ENCODE measurements around the gene AKNA. TPM values are rescaled to one million over a fixed set of nuclear protein-coding genes. Genes with fewer than 3 reads are reported as not detected.

AKNA gene
- total RNA-seq, 2 donors from 2014 or later = 3.1 to 7.8 TPM

DNA sequence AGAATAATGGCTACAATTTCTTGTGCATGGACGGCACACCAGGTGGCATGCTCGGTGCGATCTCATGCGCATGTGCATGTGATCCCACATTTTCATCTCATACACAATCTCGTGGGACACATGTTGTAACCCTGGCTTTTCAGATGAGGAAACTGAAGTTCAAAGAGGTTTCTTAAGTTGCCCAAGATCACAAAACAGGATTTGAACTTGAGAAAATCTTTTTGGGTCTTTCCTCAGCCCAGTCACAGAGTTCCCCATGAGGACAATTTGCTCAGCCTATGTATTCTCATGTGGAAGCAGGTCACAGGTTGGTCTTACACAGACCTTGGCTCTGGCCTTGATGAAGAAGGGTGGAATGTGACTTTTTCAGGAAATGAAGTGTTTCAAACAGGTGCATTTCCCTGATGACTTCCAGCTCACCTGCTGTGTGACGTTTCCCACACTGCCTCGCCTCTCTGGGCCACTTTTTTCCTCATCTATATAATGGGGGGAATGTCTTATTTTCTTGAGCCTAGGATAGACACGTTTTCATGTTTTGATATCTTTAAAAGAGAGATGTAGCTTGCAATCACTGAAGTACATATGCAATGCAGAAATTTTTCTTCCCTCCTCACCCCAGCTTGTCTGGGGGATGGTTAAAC, 71.9 kb downstream of the AKNA start:
- no peaks in the 10 kb centered on the region for H3K27me3 ChIP-seq
- no peak overlapping the region for H3K27ac ChIP-seq
- no peaks in the 10 kb centered on the region for H3K9me3 ChIP-seq
- no peak for DNase-seq (ENCODE audit: low spot score)
- H3K36me3 ChIP-seq = no peaks in the 10 kb centered on the region
- no peaks in the 10 kb centered on the region for H3K4me1 ChIP-seq
- no peak overlapping the region for H3K4me3 ChIP-seq
- TF ChIP-seq, protein P1, sequence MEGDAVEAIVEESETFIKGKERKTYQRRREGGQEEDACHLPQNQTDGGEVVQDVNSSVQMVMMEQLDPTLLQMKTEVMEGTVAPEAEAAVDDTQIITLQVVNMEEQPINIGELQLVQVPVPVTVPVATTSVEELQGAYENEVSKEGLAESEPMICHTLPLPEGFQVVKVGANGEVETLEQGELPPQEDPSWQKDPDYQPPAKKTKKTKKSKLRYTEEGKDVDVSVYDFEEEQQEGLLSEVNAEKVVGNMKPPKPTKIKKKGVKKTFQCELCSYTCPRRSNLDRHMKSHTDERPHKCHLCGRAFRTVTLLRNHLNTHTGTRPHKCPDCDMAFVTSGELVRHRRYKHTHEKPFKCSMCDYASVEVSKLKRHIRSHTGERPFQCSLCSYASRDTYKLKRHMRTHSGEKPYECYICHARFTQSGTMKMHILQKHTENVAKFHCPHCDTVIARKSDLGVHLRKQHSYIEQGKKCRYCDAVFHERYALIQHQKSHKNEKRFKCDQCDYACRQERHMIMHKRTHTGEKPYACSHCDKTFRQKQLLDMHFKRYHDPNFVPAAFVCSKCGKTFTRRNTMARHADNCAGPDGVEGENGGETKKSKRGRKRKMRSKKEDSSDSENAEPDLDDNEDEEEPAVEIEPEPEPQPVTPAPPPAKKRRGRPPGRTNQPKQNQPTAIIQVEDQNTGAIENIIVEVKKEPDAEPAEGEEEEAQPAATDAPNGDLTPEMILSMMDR (IDR thresholded peaks at IDR 0.05) = no peak

- Histone ChIP-seq H3K27ac (no peak overlapping the region), H3K4me1 (no peaks in the 10 kb centered on the region), H3K36me3 (no peaks in the 10 kb centered on the region), H3K4me3 (no peak overlapping the region), H3K27me3 (no peaks in the 10 kb centered on the region), H3K9me3 (no peaks in the 10 kb centered on the region)
- no peak for DNase-seq (ENCODE audit: low spot score)
- TF ChIP-seq, protein P1 (IDR thresholded peaks at IDR 0.05) = no peak
Measured at GRCh38 chr9:114314881-114315722, 72.7 kb downstream of the AKNA start.

DNA sequence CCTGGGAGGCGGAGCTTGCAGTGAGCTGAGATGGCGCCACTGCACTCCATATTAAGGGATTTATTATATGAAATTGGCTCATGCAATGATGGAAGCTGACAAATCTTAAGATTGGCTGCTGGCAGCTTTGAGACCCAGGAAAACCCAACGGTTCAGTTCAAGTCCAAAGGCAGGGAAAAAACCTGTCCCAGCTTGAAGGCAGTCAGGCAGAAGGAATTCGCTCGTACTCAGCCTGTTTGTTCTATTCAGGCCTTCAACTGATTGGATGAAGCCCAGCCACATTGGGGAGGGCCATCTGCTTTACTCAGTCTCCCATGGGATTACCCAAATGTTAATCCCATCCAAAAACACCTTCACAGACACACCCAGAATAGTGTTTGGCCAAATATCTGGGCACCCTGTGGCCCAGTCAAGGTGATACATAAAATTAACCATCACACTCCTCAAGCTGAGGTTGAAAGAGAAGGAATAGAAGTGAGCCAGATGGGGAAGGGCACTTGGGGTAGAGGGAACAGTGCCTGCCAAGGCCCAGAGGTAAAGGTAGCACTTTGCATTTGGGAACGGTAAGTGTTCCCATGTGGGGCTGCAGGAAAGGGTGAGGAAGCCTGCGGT, 73.4 kb downstream of the AKNA start:
- Histone ChIP-seq H3K4me3 (no peak overlapping the region), H3K4me1 (no peaks in the 10 kb centered on the region), H3K36me3 (no peaks in the 10 kb centered on the region), H3K27me3 (no peaks in the 10 kb centered on the region), H3K9me3 (no peaks in the 10 kb centered on the region), H3K27ac (no peak overlapping the region)
- TF ChIP-seq, protein P1 (IDR thresholded peaks at IDR 0.05) = no peak
- no peak for DNase-seq (ENCODE audit: low spot score)

- Histone ChIP-seq H3K4me1 (no peaks in the 10 kb centered on the region), H3K27me3 (no peaks in the 10 kb centered on the region), H3K27ac (no peak overlapping the region), H3K4me3 (no peak overlapping the region), H3K9me3 (no peaks in the 10 kb centered on the region), H3K36me3 (no peaks in the 10 kb centered on the region)
- TF ChIP-seq, protein P1 (IDR thresholded peaks at IDR 0.05) = no peak
- DNase-seq (ENCODE audit: low spot score) = no peak
Measured at GRCh38 chr9:114313186-114313585, 74.6 kb downstream of the AKNA start.

- no peaks in the 10 kb centered on the region for H3K27me3 ChIP-seq
- no peak overlapping the region for H3K27ac ChIP-seq
- TF ChIP-seq, protein P1 (IDR thresholded peaks at IDR 0.05) = no peak
- DNase-seq (ENCODE audit: low spot score) = no peak
- no peaks in the 10 kb centered on the region for H3K9me3 ChIP-seq
- no peaks in the 10 kb centered on the region for H3K4me1 ChIP-seq
- no peaks in the 10 kb centered on the region for H3K36me3 ChIP-seq
- no peak overlapping the region for H3K4me3 ChIP-seq
Measured at GRCh38 chr9:114312513-114312875, 75.3 kb downstream of the AKNA start.

Data from right atrium auricular region (tissue), 2 donors.